Stimulated activated CD4-positive, alpha-beta T cell treated with anti-CD3 and anti-CD28 coated beads, Interleukin-4, amount 100 ng/mL, for 4 hours (primary cell): ENCODE measurements around the gene TMEM238L.
A peak's percentile ranks its signal among the peaks of the same experiment; 100 is the strongest.
"Not testable (repeated sequence)": the region's sequence is repeated elsewhere in the genome, so short reads cannot be mapped to it uniquely, and the experiment has no call there.

Source experiments
- DNase-seq, 2 experiments: peaks; one replicate each; pipeline ENCODE4 v3.0.0-alpha.2; 2020

Gene TMEM238L, protein sequence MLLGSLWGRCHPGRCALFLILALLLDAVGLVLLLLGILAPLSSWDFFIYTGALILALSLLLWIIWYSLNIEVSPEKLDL

GRCh38 chr17:10803830-10804475, at the start of gene TMEM238L:
Gene TMEM238L (minus strand): TSS chr17:10804099. CDS start chr17:10803963, 136 bp downstream.
- no peak for DNase-seq

DNA sequence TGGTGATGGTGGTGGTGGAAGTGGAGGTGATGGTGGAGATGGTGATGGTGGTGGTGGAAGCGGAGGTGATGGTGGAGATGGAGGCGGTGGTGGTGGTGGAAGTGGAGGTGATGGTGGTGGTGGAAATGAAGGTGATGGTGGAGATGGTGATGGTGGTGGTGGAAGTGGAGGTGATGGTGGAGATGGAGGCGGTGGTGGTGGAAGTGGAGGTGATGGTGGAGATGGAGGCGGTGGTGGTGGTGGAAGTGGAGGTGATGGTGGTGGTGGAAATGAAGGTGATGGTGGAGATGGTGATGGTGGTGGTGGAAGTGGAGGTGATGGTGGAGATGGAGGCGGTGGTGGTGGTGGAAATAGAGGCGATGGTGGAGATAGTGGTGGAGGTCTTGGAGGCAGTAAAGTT, 42.7 kb upstream of the TMEM238L start:
- not testable (repeated sequence) for DNase-seq

- DNase-seq, result no peak
Measured at GRCh38 chr17:10845388-10845751, 41.5 kb upstream of the TMEM238L start.

DNA sequence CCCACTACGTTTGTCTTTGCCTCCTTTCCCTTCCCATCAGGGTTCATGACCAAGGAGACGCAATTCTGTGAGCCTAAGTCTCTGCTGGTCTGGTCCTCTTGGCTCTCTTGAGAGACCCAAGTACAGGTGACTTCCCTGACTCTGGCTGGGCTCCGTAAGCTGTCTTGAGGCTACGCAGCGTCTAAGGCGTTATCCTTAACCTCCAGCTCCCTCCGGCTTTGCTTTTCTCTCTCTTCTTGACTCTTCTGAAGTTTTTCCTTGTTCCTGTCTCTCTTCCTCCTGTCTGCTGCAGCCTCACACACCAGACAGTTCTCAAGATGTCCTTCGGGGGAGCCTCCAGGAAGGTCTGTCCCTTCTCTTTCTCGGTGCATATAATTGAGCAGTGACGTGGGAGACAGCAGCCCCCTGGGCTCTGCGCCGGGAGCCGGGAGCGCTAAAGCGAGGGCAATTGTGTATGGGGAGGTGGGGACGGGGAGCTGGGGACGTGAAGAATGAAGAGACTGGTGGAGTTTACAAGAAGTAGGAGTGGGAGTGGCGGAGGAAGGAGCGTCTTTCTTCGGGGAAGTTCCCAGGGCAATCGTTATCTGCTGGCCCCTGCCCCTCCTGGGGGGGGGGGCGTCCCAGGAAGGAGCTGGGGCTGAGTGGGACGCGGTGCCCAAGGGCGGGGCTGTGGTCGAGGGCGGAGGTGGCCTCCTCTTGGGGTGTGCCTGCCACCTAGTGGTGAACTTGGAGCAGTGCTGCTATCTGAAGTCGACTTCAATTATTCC, 40.9 kb upstream of the TMEM238L start:
- peak; percentile 66 to 73 for DNase-seq

DNA sequence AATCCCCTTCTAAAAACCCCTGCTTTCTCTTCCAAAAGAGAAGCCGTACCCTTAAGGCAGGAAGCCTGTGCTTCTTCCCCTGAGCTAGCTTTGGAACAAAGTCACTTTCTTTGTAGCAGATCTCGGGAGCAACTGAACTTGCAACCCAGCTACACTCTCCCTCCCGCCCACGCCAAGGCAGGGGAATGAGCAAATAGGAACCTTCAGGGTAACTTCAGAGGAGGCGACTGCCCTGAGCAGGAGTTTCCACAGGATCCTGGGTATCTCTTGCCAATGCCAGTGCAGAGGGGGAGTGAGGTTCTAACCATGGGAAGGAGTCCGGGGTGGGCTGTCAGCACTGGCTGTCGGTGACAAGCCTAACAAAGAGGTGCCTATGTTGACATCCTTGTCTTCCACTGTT, 39.9 kb upstream of the TMEM238L start:
- peak in 1 of 2 experiments; percentile 7 for DNase-seq

DNA sequence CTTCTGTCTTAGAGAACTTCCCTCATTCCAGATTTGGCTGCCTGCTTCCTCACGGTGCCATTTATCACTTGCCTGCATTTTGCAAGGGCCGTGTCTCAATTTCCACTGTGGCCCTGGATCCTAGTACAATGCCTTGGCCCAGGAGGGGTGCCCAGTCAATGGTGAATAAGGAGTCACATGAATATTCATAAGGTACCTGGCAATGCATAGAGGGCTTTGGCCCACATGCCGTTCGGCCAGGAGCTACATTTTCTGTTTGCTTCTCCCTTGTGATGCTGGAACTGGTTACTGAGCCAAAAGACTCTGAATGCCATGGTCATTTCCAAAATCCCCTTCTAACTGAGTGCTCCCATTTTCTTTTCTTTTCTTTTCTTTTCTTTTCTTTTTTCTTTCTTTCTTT, 38.8 kb upstream of the TMEM238L start:
- no peak for DNase-seq

DNA sequence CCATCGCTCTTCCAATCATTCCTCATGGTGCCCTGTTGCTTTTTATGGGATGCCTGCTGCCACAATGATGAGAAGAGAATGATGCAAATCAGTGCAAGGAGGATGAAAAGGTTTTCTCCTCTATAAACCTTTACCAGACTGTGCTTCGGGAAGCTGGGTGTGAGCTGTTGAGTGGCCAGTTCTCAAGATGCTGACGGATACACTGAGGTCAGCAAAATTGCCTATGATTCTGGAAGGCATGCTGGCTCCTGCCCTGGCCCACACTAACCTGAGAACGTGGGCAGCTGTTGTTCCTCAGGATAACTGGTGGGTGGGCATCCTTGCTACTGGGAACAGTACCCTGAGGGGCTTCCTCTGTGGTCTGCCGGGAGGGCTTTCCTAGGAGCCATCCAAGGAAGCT, 34.8 kb upstream of the TMEM238L start:
- no peak for DNase-seq

- no peak for DNase-seq
Measured at GRCh38 chr17:10837921-10838320, 34.0 kb upstream of the TMEM238L start, which contains the start of gene PIRT. Gene PIRT (minus strand): TSS chr17:10838087. CDS start chr17:10825645, 12,442 bp downstream.

- DNase-seq, result no peak
Measured at GRCh38 chr17:10836966-10837590, 33.2 kb upstream of the TMEM238L start.

- DNase-seq, result no peak
Measured at GRCh38 chr17:10836145-10836544, 32.2 kb upstream of the TMEM238L start.

DNA sequence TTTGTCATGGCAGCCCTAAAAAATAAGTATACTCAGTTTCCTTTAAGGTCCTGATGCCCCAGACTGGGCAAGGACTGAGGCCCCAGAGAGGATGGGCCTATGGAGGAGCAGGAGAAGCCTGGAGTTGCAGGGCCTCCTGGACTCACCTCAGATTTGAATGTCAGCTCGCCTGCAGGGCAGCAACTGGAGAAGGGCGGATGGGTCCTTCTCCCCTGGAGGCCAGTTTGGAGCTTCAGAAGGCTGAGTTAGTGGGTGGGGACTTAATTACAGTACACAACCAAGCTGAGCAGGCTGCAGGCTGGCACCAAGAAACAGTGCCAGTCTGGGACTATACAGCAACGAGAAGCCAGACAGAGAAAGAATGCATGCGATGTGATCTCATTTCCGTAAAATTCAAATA, 27.8 kb upstream of the TMEM238L start:
- no peak for DNase-seq

- DNase-seq, result no peak
Measured at GRCh38 chr17:10827898-10828552, 24.1 kb upstream of the TMEM238L start.

DNA sequence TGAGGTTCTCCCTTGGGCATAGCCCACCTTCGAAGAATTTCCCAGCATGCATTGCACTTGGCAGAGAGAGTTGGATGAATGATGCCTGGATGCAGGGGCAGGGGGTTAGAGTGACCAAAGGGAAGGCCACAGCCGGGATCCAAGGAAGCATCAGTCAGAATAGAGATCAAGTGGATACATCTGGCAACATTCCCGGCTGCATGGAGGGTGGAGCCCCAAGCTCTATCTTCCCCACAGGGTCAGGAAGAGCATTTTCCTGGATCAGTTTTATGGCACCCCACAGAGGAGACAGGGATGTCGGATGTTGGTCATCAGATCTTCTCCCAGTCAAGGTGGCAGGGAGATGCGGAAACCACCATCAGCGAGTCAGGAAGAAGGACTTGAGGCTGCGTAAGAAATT, 21.0 kb upstream of the TMEM238L start:
- DNase-seq, result no peak

GRCh38 chr17:10821770-10822169, 17.9 kb upstream of the TMEM238L start:
- no peak for DNase-seq

DNA sequence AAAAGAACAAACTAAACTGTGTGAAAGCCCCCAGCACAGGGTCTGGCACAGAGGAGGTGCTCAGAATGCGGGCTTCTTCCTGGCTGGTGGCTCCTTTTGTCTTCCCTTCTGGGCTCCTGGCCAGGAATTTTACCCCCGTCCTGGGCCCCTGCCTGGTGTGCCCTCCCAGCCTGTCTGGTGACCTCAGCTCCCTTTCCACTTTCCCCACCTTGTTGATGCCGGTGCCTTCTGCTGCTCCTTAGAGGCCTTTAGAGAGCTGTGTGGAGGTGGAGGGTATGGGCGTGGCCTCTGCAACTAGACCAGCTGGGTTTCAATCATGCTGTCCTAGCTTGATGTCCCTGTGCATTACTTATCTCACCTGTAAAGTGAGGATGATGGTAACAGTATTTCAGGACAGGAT, 17.2 kb upstream of the TMEM238L start:
- no peak for DNase-seq

GRCh38 chr17:10815319-10815718, 11.4 kb upstream of the TMEM238L start:
- no peak for DNase-seq

- DNase-seq, result no peak
Measured at GRCh38 chr17:10814075-10814474, 10.2 kb upstream of the TMEM238L start.

GRCh38 chr17:10812674-10813073, 8.8 kb upstream of the TMEM238L start:
- DNase-seq, result no peak

DNA sequence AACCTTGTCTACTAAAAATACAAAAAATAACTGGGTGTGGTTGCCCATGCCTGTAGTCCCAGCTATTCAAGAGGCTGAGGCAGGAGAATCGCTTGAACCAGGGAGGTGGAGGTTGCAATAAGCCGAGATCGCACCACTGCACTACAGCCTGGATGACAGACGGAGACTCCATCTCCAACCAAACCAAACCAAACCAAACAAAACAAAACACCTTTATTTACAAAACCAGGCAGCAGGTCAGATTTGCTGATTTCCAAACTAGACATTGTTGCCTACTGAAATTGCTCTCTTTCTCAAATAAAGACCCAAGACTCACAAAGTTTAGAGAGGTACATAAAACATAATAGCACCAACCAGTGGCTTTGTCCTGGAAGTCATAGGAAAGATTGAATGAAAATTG, 5.7 kb upstream of the TMEM238L start:
- no peak for DNase-seq

DNA sequence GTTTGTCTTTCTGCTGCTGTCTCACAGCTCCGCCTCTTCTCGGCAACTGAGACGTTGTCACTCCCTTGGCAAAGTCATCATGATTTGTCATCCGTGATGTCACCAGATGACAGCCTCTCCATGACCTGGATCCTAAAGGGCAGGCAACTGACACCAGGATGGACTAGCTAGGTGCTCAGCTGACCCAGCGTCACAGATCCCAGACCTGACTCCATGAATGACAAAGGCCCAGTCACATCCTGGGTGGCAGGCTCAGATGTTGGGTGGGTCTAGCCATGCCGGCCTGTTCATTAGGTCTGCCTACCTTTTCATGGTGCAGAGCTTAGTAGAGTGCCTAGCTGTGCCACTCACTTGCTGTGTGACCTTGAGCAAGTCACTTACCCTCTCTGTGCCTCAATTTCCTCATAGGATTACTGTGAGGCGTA, 3.8 kb upstream of the TMEM238L start:
- DNase-seq, result no peak

DNA sequence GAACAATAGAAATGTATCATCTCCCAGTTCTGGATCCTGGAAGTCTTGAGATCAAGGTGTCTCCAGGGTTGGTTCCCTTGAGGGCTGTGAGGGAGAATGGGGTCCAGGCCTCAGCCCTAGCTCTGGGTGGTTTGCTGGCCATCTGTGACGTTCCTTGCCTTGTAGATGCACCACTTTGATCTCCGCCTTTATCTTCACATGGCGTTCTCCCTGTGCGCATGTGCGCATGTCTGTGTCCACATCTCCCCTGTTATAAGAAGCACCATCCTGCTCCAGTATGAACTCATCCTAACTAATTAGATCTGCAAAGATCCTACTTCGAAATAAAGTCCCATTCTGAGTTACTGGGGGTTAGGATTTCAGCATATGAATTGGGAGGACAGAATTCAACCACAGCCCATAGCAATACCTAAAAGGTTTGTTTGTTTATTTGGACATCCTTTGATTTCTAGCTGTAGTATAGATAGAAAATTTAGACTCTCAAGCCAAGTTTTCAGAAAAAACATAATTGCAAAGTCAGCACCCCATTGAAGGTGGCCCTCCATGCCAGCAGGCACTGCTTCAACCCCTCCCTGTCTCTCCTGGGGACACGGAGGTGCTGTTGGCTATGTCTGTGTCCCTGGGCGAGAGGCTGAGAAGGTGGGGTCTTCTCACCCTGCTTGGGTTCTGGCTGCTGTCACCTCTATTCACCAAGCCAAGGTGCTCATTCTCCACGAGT, 2.8 kb upstream of the TMEM238L start:
- DNase-seq, result no peak

- no peak for DNase-seq
Measured at GRCh38 chr17:10805911-10806310, 2.0 kb upstream of the TMEM238L start.

DNA sequence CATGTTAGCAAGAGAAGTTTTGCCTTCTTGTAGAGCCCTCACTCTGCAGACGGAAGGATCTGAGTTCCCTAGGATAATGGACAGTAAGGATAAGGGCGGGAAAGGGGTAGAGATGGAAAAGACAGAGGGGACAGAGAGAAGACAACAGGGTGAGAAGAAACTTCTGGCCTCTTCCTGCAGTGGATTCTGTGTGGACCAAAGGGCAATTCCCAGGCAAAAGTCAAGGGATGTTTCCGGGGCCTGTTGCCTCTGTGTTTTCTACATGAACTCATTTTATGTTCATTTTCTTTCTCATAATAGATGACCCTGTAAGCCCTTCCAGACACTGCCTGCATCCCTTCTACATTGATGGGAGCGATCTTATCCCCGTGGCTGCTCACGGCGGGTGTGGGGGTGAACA, 647 bp upstream of the TMEM238L start:
- no peak for DNase-seq
